GM12878 (cell line): ENCODE results near the gene ZNF75A. TPM values are rescaled to one million over a fixed set of nuclear protein-coding genes. Genes with fewer than 3 reads are reported as not detected.

Experiments
- CREM ChIP-seq: IDR thresholded peaks from 2 replicates; pipeline ENCODE4 v1.6.1; 2014; ENCODE audit warnings: antibody characterized with exemption, low read depth
- EP300 ChIP-seq, 2 experiments: fragments of 150-350 bp in 1 of 2; IDR thresholded peaks; 2 replicates each; pipeline ENCODE4 v1.6.1; 2011 to 2012; ENCODE audit warnings: low read depth in 2 of 2, low read length in 2 of 2, borderline replicate concordance in 1 of 2, improper control_type of control experiment in 1 of 2, inconsistent platforms in 1 of 2; ENCODE audit not compliant: control insufficient read depth in 1 of 2
- HDAC6 ChIP-seq: fragments of 200-600 bp; sonication (generic); IDR thresholded peaks from one replicate; pipeline ENCODE4 v1.8.0; 2017; ENCODE audit warnings: antibody characterized with exemption; ENCODE audit not compliant: unreplicated experiment
- IKZF1 ChIP-seq: fragments of 450-650 bp; conservative IDR thresholded peaks from 2 replicates; pipeline ENCODE4 v1.6.1; 2017; ENCODE audit warnings: antibody characterized with exemption, mild to moderate bottlenecking
- IRF4 ChIP-seq: IDR thresholded peaks from 2 replicates; pipeline ENCODE4 v1.6.1; 2011; ENCODE audit warnings: low read depth, low read length
- NFIC ChIP-seq: IDR thresholded peaks from 2 replicates; pipeline ENCODE4 v1.6.1; 2012; ENCODE audit warnings: low read depth, mild to moderate bottlenecking, inconsistent platforms, low read length, moderate library complexity
- NRF1 ChIP-seq: conservative IDR thresholded peaks from 2 replicates; pipeline ENCODE4 v1.6.1; 2011; ENCODE audit warnings: mild to moderate bottlenecking, low read depth, low read length, improper control_type of control experiment
- POLR2A ChIP-seq: IDR thresholded peaks from 2 replicates; pipeline ENCODE4 v1.6.1; 2011; ENCODE audit warnings: low read depth, mild to moderate bottlenecking, low read length
- RCOR1 ChIP-seq: conservative IDR thresholded peaks from 2 replicates; pipeline ENCODE4 v1.6.1; 2012; ENCODE audit warnings: low read depth, low read length, improper control_type of control experiment
- SIN3A ChIP-seq: IDR thresholded peaks from 2 replicates; pipeline ENCODE4 v1.6.1; 2012; ENCODE audit warnings: low read depth, low read length, improper control_type of control experiment
- SUPT20H ChIP-seq: IDR thresholded peaks from 2 replicates; pipeline ENCODE4 v1.6.1; 2011; ENCODE audit warnings: low read depth, mild to moderate bottlenecking, low read length, moderate library complexity, borderline replicate concordance; ENCODE audit not compliant: control insufficient read depth
- TBL1XR1 ChIP-seq: IDR thresholded peaks from 2 replicates; pipeline ENCODE4 v1.6.1; 2012; ENCODE audit warnings: low read depth, low read length, improper control_type of control experiment
- polyA plus RNA-seq, 11 experiments: library from polyadenylated mRNA; depleted of rRNA in 4 of 11; unstranded in 6 of 11; stranded (reverse) in 5 of 11; fragments of >200 nt; fragmentation: Nextera tagmentation in 4 of 11; fragmentation: Illumina TruSeq in 1 of 11; extraction: Ambion mirVana in 4 of 11; extraction: Trizol in 1 of 11; gene quantifications; 1 replicate in 1 of 11; 2 replicates in 10 of 11; pipeline versions ENCODE4 v1.2.1 to v1.2.3, GENCODE V29; 2011 to 2016; ENCODE audit warnings: inconsistent platforms in 2 of 11, missing spikeins in 2 of 11, low read depth in 1 of 11
- total RNA-seq, 4 experiments: library from RNA; depleted of rRNA in 3 of 4; stranded (reverse); fragments of >200 nt in 3 of 4; fragmentation: Illumina TruSeq in 1 of 4; extraction: Trizol in 1 of 4; gene quantifications; 2 replicates each; pipeline versions ENCODE4 v1.2.1 to v1.2.3, GENCODE V29; 2013 to 2021
- TF ChIP-seq, protein P1 (sequence below), 3 experiments: IDR thresholded peaks in 2 of 3; conservative IDR thresholded peaks in 1 of 3; 2 replicates each; pipeline ENCODE4 v1.5.1; 2011; ENCODE audit warnings: low read depth in 3 of 3, low read length in 3 of 3, mild to moderate bottlenecking in 3 of 3, control low read depth in 2 of 3, moderate library complexity in 2 of 3, inconsistent platforms in 1 of 3, mixed read lengths in 1 of 3; ENCODE audit not compliant: control insufficient read depth in 2 of 3, insufficient read depth in 1 of 3; ENCODE audit errors: extremely low read depth in 1 of 3
- TF ChIP-seq, protein P2 (sequence below): fragments of 450-650 bp; IDR thresholded peaks from 2 replicates; pipeline ENCODE4 v1.6.1; 2017; ENCODE audit warnings: mild to moderate bottlenecking, moderate library complexity
- TF ChIP-seq, protein P3 (sequence below): IDR thresholded peaks from 2 replicates; pipeline ENCODE4 v1.6.1; 2012; ENCODE audit warnings: low read depth, low read length, improper control_type of control experiment
- TF ChIP-seq, protein P4 (sequence below): IDR thresholded peaks from 2 replicates; pipeline ENCODE4 v1.6.1; 2012; ENCODE audit warnings: mild to moderate bottlenecking, low read depth, low read length
- TF ChIP-seq, protein P5 (sequence below): IDR thresholded peaks from 2 replicates; pipeline ENCODE4 v1.6.1; 2012; ENCODE audit warnings: low read depth, low read length, improper control_type of control experiment

Gene ZNF75A
- total and polyA plus RNA-seq, 10 of the 15 experiments (the other 5 are each of a cell fraction or from before 2014, with no cell fraction given): 7.4 to 21.2 (median 16.1) TPM

DNA sequence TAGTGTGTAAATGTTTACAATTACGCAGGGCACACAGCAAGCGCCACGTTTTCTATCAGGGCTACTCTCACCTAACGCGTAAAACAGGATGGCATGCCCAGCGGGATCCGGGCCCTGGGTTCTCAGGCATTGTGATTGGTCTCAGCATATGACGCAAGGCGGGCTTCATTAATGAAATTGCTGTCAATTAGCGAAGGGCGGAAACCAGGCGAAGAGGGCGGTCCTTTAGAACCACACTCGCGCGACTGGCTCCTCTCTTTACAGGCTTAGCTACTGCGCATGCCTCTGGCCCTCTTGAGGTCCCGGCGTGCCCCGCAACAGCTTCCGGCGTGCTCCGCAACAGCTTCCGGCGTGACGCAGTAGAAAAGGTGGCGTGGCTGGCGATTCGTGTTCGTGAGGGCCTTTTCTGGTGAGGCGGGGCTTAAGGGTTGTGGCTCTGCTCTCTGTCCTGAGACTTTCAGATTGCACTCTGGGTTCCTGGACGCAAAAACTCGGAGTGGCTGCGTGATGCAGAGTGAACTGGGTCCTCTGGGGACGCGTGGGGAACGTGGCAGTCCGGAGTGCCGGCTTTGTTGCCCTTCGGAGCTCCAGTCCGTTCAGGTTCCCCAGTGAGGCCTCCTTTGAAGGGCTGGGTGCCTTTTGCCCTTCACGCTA, 59.6 kb downstream of the ZNF75A start (continued):
- TF ChIP-seq EP300 (IDR thresholded peaks at IDR 0.05; ENCODE audit: borderline replicate concordance in 1 of 2, control insufficient read depth in 1 of 2, low read depth in 2 of 2, low read length in 2 of 2) (no peak), NRF1 (0 out of 2 replicates have a peak, but pooled peaks have one; percentile 27), RCOR1 (no peak), NFIC (no peak), TBL1XR1 (0 out of 2 replicates have a peak, but pooled peaks have one; percentile 45), SIN3A (no peak), IKZF1 (no peak), IRF4 (no peak), SUPT20H (no peak), HDAC6 (no peak), POLR2A (peak; percentile 59; the same call in 1 of the 2 replicates), CREM (0 out of 2 replicates have a peak, but pooled peaks have one; percentile 28)
- TF ChIP-seq, protein P1, sequence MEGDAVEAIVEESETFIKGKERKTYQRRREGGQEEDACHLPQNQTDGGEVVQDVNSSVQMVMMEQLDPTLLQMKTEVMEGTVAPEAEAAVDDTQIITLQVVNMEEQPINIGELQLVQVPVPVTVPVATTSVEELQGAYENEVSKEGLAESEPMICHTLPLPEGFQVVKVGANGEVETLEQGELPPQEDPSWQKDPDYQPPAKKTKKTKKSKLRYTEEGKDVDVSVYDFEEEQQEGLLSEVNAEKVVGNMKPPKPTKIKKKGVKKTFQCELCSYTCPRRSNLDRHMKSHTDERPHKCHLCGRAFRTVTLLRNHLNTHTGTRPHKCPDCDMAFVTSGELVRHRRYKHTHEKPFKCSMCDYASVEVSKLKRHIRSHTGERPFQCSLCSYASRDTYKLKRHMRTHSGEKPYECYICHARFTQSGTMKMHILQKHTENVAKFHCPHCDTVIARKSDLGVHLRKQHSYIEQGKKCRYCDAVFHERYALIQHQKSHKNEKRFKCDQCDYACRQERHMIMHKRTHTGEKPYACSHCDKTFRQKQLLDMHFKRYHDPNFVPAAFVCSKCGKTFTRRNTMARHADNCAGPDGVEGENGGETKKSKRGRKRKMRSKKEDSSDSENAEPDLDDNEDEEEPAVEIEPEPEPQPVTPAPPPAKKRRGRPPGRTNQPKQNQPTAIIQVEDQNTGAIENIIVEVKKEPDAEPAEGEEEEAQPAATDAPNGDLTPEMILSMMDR (IDR thresholded peaks at IDR 0.05 in 2 of 3, conservative IDR thresholded peaks at IDR 0.05 in 1 of 3; ENCODE audit: control insufficient read depth in 2 of 3, extremely low read depth in 1 of 3, insufficient read depth in 1 of 3, low read depth in 3 of 3, low read length in 3 of 3): no peak
- TF ChIP-seq, protein P2, sequence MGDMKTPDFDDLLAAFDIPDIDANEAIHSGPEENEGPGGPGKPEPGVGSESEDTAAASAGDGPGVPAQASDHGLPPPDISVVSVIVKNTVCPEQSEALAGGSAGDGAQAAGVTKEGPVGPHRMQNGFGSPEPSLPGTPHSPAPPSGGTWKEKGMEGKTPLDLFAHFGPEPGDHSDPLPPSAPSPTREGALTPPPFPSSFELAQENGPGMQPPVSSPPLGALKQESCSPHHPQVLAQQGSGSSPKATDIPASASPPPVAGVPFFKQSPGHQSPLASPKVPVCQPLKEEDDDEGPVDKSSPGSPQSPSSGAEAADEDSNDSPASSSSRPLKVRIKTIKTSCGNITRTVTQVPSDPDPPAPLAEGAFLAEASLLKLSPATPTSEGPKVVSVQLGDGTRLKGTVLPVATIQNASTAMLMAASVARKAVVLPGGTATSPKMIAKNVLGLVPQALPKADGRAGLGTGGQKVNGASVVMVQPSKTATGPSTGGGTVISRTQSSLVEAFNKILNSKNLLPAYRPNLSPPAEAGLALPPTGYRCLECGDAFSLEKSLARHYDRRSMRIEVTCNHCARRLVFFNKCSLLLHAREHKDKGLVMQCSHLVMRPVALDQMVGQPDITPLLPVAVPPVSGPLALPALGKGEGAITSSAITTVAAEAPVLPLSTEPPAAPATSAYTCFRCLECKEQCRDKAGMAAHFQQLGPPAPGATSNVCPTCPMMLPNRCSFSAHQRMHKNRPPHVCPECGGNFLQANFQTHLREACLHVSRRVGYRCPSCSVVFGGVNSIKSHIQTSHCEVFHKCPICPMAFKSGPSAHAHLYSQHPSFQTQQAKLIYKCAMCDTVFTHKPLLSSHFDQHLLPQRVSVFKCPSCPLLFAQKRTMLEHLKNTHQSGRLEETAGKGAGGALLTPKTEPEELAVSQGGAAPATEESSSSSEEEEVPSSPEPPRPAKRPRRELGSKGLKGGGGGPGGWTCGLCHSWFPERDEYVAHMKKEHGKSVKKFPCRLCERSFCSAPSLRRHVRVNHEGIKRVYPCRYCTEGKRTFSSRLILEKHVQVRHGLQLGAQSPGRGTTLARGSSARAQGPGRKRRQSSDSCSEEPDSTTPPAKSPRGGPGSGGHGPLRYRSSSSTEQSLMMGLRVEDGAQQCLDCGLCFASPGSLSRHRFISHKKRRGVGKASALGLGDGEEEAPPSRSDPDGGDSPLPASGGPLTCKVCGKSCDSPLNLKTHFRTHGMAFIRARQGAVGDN: peak; percentile 53
- TF ChIP-seq, protein P3, sequence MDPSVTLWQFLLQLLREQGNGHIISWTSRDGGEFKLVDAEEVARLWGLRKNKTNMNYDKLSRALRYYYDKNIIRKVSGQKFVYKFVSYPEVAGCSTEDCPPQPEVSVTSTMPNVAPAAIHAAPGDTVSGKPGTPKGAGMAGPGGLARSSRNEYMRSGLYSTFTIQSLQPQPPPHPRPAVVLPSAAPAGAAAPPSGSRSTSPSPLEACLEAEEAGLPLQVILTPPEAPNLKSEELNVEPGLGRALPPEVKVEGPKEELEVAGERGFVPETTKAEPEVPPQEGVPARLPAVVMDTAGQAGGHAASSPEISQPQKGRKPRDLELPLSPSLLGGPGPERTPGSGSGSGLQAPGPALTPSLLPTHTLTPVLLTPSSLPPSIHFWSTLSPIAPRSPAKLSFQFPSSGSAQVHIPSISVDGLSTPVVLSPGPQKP: peak; percentile 32; the same call in 1 of the 2 replicates
- TF ChIP-seq, protein P4, sequence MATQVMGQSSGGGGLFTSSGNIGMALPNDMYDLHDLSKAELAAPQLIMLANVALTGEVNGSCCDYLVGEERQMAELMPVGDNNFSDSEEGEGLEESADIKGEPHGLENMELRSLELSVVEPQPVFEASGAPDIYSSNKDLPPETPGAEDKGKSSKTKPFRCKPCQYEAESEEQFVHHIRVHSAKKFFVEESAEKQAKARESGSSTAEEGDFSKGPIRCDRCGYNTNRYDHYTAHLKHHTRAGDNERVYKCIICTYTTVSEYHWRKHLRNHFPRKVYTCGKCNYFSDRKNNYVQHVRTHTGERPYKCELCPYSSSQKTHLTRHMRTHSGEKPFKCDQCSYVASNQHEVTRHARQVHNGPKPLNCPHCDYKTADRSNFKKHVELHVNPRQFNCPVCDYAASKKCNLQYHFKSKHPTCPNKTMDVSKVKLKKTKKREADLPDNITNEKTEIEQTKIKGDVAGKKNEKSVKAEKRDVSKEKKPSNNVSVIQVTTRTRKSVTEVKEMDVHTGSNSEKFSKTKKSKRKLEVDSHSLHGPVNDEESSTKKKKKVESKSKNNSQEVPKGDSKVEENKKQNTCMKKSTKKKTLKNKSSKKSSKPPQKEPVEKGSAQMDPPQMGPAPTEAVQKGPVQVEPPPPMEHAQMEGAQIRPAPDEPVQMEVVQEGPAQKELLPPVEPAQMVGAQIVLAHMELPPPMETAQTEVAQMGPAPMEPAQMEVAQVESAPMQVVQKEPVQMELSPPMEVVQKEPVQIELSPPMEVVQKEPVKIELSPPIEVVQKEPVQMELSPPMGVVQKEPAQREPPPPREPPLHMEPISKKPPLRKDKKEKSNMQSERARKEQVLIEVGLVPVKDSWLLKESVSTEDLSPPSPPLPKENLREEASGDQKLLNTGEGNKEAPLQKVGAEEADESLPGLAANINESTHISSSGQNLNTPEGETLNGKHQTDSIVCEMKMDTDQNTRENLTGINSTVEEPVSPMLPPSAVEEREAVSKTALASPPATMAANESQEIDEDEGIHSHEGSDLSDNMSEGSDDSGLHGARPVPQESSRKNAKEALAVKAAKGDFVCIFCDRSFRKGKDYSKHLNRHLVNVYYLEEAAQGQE: no peak
- TF ChIP-seq, protein P5, sequence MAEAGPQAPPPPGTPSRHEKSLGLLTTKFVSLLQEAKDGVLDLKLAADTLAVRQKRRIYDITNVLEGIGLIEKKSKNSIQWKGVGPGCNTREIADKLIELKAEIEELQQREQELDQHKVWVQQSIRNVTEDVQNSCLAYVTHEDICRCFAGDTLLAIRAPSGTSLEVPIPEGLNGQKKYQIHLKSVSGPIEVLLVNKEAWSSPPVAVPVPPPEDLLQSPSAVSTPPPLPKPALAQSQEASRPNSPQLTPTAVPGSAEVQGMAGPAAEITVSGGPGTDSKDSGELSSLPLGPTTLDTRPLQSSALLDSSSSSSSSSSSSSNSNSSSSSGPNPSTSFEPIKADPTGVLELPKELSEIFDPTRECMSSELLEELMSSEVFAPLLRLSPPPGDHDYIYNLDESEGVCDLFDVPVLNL: no peak
